Measurements from ENCODE around the gene JAGN1. TPM values are rescaled to one million over a fixed set of nuclear protein-coding genes. Genes with fewer than 3 reads are reported as not detected.

JAGN1 gene
- polyA plus RNA-seq, 6 donors from 2014 or later = 53.2 to 70.4 (median 59.7) TPM

DNA sequence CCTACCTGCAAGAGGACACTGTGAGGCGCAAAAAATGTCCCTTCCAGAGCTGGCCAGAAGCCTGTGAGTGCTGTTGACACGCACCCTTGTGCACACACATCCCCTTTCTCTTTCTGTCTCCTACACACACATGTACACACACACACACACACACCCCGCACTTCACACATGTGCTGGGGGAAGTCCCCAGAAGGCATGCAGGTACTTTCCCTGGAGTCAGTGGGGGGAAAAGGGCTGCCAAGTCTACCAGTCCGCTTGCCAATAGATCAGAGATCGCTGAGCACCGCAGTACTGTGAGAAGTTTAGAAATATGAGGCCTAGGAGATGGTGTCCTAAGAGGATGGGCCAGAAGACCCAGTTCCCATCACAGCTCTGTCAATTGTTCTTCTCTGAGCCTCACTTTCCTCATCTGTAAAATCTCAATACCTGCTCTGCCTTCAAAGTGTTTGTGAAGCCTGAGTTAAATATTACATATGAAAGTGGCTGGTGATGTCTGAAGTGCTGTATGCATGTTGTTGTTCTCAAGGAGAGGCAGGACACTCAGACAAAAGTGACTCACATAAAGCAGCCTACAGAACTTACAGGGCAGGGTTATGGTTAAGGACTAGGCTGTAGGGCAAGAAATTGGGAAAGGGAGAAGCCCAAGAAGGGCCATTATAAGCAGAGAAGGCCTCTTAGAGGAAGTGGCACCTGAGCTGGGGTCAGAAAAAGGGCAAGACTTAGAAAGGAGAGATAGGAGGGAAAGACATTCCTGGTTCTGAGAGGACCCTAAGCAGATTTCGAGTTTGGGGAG is 19.0 kb downstream of the JAGN1 start:
- H3K4me1 Mint-ChIP-seq = peaks cover 0 to 6% (median 3%) of the 10 kb centered on the region in 3 donors
- no peaks in the 10 kb centered on the region for H3K9me3 Mint-ChIP-seq
- DNase-seq = no peak
- peaks cover 0 to 18% (median 9%) of the 10 kb centered on the region in 3 donors for H3K27me3 Mint-ChIP-seq
- H3K27ac Mint-ChIP-seq = peak overlapping the region in 3 of 6 donors; percentile 2 to 71 (median 16)
- H3K36me3 Mint-ChIP-seq = no peaks in the 10 kb centered on the region
- H3K4me3 Mint-ChIP-seq = peak overlapping the region in 2 of 8 donors; percentile 36
- ATAC-seq (ENCODE audit: low read depth in 2 of 2) = peak; percentile 28 to 41

DNA sequence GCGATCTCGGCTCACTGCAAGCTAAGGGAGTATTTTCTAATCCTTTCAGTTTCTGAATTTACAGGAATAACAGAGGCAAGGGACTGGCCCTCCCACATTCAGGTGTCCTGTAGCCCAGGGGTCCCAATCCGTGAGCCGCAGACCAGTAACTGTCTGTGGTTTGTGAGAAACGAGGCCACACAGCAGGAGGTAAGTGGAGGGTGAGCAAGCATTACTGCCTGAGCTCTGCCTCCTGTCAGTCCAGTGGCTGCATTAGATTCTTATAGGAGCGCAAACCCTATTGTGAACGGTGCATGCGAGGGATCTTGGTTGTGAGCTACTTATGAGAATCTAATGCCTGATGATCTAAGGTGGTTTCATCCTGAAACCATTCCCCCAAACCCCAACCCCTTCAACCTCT is 21.5 kb downstream of the JAGN1 start:
- Mint-ChIP-seq H3K4me3 (no peak overlapping the region), H3K4me1 (peaks cover 8 to 24% (median 21%) of the 10 kb centered on the region in 3 donors)

DNA sequence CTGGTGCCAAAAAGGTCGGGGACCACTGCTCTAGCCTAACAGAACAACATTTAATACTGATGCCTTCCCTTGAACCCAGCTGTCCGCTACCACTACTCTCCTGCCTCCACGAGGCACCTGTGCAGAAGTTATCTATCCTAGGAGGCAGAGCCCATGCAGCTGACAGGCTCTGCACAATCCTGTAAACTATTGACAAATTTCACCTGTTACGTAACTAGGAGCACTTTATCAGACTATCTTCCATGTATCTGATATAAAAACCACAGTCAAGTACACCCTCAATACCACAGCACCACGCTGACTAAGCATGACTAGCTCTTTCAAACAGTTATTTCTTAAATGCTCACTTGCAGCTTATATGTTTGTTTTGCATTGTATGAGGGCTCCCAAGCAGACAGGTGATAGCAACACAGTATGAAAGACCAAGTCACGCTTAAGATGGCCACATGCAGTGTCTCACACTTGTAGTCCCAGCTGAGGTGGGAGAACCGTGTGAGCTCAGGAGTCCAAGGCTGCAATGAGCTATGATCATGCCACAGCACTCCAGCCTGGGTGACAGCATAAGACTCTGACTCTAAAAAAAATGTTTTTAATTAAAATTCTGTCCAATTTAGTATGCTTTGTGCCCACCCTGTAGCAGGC is 22.0 kb downstream of the JAGN1 start:
- H3K9me3 Mint-ChIP-seq = no peaks in the 10 kb centered on the region
- no peak overlapping the region for H3K27ac Mint-ChIP-seq

More for the DNA sequence above, 21.5 kb downstream of the JAGN1 start:
- Mint-ChIP-seq H3K9me3 (no peaks in the 10 kb centered on the region), H3K27ac (no peak overlapping the region), H3K36me3 (no peaks in the 10 kb centered on the region), H3K27me3 (peaks cover 0 to 24% (median 9%) of the 10 kb centered on the region in 3 donors)
- ATAC-seq (ENCODE audit: low read depth in 2 of 2) (no peak), DNase-seq (no peak)

DNA sequence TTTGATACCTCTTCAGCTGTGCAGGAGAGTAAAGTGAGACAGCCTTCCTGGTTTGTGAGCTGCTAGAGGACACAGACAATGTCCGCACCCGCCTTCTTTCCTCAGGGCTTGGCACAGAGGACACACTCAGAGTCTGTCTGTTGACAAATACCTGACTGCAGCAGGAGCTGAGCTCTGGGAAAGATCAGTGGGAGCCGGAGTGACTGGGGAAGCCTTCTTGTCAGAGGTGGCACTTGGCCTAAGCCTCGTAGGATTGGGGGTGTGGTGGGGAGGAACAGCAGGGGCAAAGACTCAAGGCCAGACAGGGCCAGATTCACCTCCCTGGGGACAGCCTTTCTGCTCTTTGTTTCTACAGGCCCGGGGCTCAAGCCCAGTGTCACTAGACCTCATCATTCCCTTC is 23.2 kb downstream of the JAGN1 start:
- ATAC-seq (ENCODE audit: low read depth in 2 of 2) = no peak
- no peak for DNase-seq
- Mint-ChIP-seq H3K27me3 (peaks cover 0 to 24% (median 9%) of the 10 kb centered on the region in 3 donors), H3K36me3 (no peaks in the 10 kb centered on the region), H3K4me1 (peaks cover 9 to 25% (median 25%) of the 10 kb centered on the region in 3 donors), H3K27ac (no peak overlapping the region), H3K9me3 (no peaks in the 10 kb centered on the region), H3K4me3 (peak overlapping the region in 2 of 8 donors; percentile 21 to 22)

More for the DNA sequence above, 22.0 kb downstream of the JAGN1 start:
- DNase-seq (no peak), ATAC-seq (ENCODE audit: low read depth in 2 of 2) (no peak)
- Mint-ChIP-seq H3K4me1 (peaks cover 9 to 25% (median 25%) of the 10 kb centered on the region in 3 donors), H3K4me3 (no peak overlapping the region), H3K36me3 (no peaks in the 10 kb centered on the region), H3K27me3 (peaks cover 0 to 24% (median 9%) of the 10 kb centered on the region in 3 donors)

DNA sequence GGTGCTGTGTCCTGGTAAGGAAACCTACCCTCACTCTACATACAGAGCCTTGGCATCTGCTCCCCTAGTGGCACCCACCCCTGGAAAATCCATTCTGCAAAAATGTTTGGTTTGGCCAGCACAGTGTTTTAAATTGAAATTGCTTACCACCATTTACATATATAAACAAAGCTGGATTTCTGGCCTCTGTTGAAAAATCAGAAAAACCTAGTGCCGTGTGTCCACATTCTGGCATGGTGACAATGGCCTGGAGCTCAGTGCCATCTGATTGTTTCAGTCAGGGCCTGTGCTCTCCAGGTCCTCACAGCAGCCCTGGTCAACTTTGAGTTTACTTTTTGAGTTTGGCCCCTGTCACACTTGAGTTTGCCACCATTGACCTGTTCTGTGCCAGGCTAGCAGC is 23.6 kb downstream of the JAGN1 start:
- Mint-ChIP-seq H3K4me3 (peak overlapping the region in 4 of 8 donors; percentile 21 to 76 (median 30)), H3K36me3 (no peaks in the 10 kb centered on the region), H3K27ac (no peak overlapping the region), H3K4me1 (peaks cover 9 to 25% (median 23%) of the 10 kb centered on the region in 3 donors), H3K9me3 (no peaks in the 10 kb centered on the region), H3K27me3 (peaks cover 0 to 24% (median 9%) of the 10 kb centered on the region in 3 donors)
- ATAC-seq (ENCODE audit: low read depth in 2 of 2) (no peak), DNase-seq (no peak)

DNA sequence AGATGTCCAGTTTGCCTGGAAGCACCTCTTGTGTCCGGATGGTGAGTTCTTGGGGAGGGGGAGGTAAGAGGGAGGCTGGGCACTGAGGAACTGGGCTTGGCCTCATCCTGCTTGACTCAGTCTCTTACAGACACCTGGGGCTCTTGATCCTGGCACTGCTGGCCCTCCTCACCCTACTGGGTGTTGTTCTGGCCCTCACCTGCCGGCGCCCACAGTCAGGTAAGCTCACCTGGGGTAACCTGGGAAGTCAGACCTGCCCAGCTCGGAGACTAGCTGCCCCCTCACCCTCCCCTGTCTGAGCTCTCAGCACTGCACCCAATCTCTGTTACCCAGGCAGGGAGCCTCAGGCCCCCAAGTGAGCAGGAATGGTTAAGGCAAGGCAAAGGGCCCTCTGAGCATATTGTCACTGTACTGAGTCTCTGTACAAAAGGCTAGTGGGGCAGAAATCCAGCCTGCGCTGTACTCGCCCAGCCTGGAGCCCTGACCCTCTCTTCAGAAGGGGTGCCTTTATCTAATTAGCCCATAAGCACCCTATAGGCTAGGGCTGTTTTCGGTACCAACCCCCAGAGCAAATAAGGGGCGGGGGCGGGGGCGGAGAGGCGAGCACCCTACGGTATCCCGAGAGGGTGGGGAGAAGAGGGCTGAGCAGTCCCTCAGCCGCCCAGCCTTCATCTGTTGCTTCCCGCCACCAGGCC is 24.3 kb downstream of the JAGN1 start:
- Mint-ChIP-seq H3K4me3 (peak overlapping the region; percentile 27 to 82 (median 72)), H3K27ac (no peak overlapping the region), H3K9me3 (no peaks in the 10 kb centered on the region), H3K27me3 (peaks cover 0 to 24% (median 9%) of the 10 kb centered on the region in 3 donors), H3K36me3 (no peaks in the 10 kb centered on the region), H3K4me1 (peaks cover 9 to 25% (median 19%) of the 10 kb centered on the region in 3 donors)
- ATAC-seq (ENCODE audit: low read depth in 2 of 2) = peak in 1 of 2 donors; percentile 2
- no peak for DNase-seq

DNA sequence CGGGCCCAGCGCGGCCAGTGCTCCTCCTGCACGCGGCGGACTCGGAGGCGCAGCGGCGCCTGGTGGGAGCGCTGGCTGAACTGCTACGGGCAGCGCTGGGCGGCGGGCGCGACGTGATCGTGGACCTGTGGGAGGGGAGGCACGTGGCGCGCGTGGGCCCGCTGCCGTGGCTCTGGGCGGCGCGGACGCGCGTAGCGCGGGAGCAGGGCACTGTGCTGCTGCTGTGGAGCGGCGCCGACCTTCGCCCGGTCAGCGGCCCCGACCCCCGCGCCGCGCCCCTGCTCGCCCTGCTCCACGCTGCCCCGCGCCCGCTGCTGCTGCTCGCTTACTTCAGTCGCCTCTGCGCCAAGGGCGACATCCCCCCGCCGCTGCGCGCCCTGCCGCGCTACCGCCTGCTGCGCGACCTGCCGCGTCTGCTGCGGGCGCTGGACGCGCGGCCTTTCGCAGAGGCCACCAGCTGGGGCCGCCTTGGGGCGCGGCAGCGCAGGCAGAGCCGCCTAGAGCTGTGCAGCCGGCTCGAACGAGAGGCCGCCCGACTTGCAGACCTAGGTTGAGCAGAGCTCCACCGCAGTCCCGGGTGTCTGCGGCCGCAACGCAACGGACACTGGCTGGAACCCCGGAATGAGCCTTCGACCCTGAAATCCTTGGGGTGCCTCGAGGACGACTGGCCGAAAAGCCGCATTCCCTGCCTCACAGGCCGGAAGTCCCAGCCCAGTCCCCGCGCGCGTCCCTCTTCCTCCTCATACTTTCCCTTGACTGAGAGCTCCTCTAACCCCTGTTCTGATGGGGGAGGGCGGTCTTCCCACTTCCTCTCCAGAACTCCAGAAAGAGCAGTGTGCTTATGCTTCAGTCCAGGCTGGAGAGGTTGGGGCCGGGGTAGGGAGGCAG is 25.1 kb downstream of the JAGN1 start:
- peak overlapping the region; percentile 75 to 89 (median 84) for H3K4me3 Mint-ChIP-seq
- no peak for DNase-seq
- ATAC-seq (ENCODE audit: low read depth in 2 of 2) = peak; percentile 50 to 61
- H3K9me3 Mint-ChIP-seq = no peaks in the 10 kb centered on the region
- H3K27ac Mint-ChIP-seq = peak overlapping the region in 1 of 6 donors; percentile 86
- peaks cover 9 to 25% (median 19%) of the 10 kb centered on the region in 3 donors for H3K4me1 Mint-ChIP-seq
- peaks cover 0 to 24% (median 9%) of the 10 kb centered on the region in 3 donors for H3K27me3 Mint-ChIP-seq
- no peaks in the 10 kb centered on the region for H3K36me3 Mint-ChIP-seq

DNA sequence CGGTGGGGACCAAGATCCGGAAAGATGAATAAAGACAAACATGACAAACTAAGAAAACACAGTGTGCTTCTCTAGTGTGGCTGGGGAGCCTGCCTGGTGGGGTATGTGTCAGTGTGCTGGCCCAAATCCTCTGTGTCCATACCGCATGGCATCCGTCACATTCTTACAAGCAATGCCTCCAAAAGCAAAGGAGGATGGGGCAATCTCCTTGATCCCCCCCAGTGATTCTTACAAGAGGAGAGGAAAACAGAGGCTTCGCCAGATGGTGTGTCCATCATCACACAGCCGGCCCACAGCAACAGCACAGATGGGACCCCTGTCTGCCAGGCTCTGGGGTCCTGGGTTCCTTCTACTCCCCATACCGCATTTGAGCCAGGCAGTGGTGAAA is 25.9 kb downstream of the JAGN1 start:
- H3K36me3 Mint-ChIP-seq = no peaks in the 10 kb centered on the region
- ATAC-seq (ENCODE audit: low read depth in 2 of 2) (no peak), DNase-seq (no peak)
- H3K4me3 Mint-ChIP-seq = peak overlapping the region; percentile 66 to 85 (median 78)
- peaks cover 9 to 25% (median 19%) of the 10 kb centered on the region in 3 donors for H3K4me1 Mint-ChIP-seq
- H3K27me3 Mint-ChIP-seq = peaks cover 0 to 21% (median 9%) of the 10 kb centered on the region in 3 donors
- peak overlapping the region in 2 of 6 donors; percentile 36 to 42 for H3K27ac Mint-ChIP-seq
- H3K9me3 Mint-ChIP-seq = no peaks in the 10 kb centered on the region

DNA sequence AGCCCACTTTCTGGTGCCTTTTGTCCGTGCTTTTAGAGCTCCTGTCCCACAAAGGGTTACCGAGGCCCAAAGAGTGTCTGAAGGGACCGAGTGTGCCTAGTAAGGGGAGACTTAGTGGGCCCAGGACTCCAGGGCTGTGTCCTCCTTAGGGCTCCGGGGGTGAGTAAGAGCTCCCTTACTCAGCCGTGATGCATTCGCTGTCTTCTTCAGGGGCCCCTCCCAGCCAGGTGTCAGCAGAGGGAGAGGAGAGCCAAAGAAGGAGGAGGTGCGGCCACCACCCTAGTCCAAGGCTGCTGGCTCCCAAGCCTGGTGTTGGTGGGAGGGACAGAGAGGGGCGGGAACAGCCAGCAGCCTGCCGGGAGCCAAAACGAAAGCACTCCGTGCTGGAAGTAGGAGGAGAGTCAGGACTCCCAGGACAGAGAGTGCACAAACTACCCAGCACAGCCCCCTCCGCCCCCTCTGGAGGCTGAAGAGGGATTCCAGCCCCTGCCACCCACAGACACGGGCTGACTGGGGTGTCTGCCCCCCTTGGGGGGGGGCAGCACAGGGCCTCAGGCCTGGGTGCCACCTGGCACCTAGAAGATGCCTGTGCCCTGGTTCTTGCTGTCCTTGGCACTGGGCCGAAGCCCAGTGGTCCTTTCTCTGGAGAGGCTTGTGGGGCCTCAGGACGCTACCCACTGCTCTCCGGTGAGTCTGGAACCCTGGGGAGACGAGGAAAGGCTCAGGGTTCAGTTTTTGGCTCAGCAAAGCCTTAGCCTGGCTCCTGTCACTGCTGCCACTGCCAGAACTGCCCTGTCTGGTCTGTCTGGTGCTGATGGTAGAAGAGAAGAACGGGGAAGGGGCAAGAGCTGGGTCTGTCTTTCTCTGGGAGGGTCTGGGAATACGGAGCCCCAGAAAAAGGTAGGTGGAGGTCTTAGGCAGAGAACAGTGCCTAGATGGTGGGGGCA is 26.6 kb downstream of the JAGN1 start, which contains the start of gene IL17RC:
IL17RC (plus strand) TSS at position 365 of the 947 bp plus-strand sequence; CDS start at position 583, 218 bp downstream.
- Mint-ChIP-seq H3K36me3 (no peaks in the 10 kb centered on the region), H3K9me3 (no peaks in the 10 kb centered on the region), H3K27ac (peak within 1 kb of the TSS in 5 of 6 donors; percentile 36 to 86 (median 49)), H3K4me3 (peak within 1 kb of the TSS; percentile 75 to 89 (median 84)), H3K4me1 (peaks cover 9 to 25% (median 19%) of the 10 kb centered on the region in 3 donors), H3K27me3 (peaks cover 0 to 16% (median 7%) of the 10 kb centered on the region in 3 donors)
- DNase-seq (no peak), ATAC-seq (ENCODE audit: low read depth in 2 of 2) (peak; percentile 49 to 51)

DNA sequence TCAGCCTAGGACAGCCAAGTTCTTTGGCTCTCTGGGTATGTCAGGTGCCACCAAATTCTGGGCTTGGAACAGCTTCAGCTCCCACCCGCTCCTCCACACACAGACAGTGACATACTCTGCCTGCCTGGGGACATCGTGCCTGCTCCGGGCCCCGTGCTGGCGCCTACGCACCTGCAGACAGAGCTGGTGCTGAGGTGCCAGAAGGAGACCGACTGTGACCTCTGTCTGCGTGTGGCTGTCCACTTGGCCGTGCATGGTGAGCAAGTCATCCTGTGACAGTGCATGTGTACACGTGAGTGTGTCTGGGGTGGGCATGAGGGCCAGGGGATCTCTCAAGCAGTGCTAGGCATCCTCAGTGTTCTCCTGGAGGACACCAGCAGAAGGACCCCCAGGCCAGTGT is 27.4 kb downstream of the JAGN1 start:
- no peaks in the 10 kb centered on the region for H3K36me3 Mint-ChIP-seq
- peaks cover 0 to 11% (median 0%) of the 10 kb centered on the region in 3 donors for H3K27me3 Mint-ChIP-seq
- no peak for ATAC-seq (ENCODE audit: low read depth in 2 of 2)
- H3K4me3 Mint-ChIP-seq = peak overlapping the region in 4 of 8 donors; percentile 32 to 51 (median 48)
- peaks cover 9 to 25% (median 19%) of the 10 kb centered on the region in 3 donors for H3K4me1 Mint-ChIP-seq
- no peaks in the 10 kb centered on the region for H3K9me3 Mint-ChIP-seq
- H3K27ac Mint-ChIP-seq = no peak overlapping the region
- DNase-seq = no peak

DNA sequence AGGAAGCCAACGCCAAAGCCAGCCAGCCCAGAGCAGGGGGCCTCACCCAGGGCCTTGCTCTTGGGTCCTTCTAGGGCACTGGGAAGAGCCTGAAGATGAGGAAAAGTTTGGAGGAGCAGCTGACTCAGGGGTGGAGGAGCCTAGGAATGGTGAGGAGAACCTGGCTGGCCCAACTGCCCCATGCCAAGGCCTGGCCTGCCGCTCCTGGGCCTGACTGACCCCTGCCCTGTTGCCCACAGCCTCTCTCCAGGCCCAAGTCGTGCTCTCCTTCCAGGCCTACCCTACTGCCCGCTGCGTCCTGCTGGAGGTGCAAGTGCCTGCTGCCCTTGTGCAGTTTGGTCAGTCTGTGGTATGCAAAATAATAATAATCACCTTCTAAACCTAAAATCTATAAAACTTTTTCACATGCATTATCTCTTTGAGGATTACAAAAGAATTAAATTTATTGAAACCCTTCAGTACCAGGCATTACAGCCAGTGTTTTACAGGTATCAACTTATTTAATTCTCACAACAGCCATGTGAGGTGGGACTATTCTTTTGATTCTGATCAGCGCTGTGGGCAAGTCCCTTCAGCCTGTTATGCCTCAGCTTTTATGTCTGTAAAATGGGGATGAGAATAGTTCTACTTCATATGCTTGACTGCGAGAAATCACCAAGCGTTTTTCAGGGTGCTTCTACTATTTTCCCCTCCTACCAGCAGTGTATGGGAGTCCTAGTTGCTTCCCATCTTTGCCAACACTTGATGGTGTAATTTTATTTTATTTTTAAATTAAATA is 28.0 kb downstream of the JAGN1 start:
- Mint-ChIP-seq H3K27ac (peak overlapping the region in 1 of 6 donors; percentile 73), H3K27me3 (peaks cover 0 to 11% (median 0%) of the 10 kb centered on the region in 3 donors), H3K9me3 (no peaks in the 10 kb centered on the region), H3K4me3 (no peak overlapping the region), H3K36me3 (no peaks in the 10 kb centered on the region), H3K4me1 (peaks cover 9 to 25% (median 19%) of the 10 kb centered on the region in 3 donors)
- ATAC-seq (ENCODE audit: low read depth in 2 of 2) (no peak), DNase-seq (no peak)
